Activated effector memory CD4-positive, alpha-beta T cell treated with Interleukin-2 at 50 U/mL for 16 hours (primary cell): ENCODE results near the gene COCH.
"Not testable (repeated sequence)": the region's sequence is repeated elsewhere in the genome, so short reads cannot be mapped to it uniquely, and the experiment has no call there.

Source experiments
- DNase-seq: peaks from one replicate; pipeline ENCODE4 v3.0.0-alpha.2; 2020

The COCH gene

GRCh38 chr14:30933937-30934336, 59.6 kb downstream of the COCH start:
- not testable (repeated sequence) for DNase-seq

GRCh38 chr14:30935445-30935844, 61.1 kb downstream of the COCH start:
- DNase-seq = no peak

GRCh38 chr14:30938617-30939016, 64.3 kb downstream of the COCH start:
- no peak for DNase-seq
